HepG2 (cell line): ENCODE data around the gene MSRB3. TPM values are rescaled to one million over a fixed set of nuclear protein-coding genes. Genes with fewer than 3 reads are reported as not detected.

Experiments used
- ATAC-seq: fragments of 200-7000 bp; cut with Tn5 transposase; 3 replicates; pipeline ENCODE4 v1.9.1; 2020; ENCODE audit warnings: mild to moderate bottlenecking, moderate library complexity
- BruUV-seq: library from RNA; stranded (reverse); fragments of 400-500 nt; replicated peaks from 2 replicates; lab custom pipeline; 2021; lab: Mats Ljungman, UMichigan
- CTCF ChIA-PET: fragments of 300-600 bp; formaldehyde crosslinking; extraction: SDS; loops from one replicate; lab custom pipeline; 2021; ENCODE audit warnings: low total read pairs, inconsistent platforms, low intra/inter-chr PET ratio; lab: Yijun Ruan, JAX
- POLR2A ChIA-PET: fragments of 350-600 bp; sonication (Branson Sonifier 250); formaldehyde crosslinking; loops from one replicate; lab custom pipeline; 2020; ENCODE audit warnings: antibody characterized with exemption, inconsistent platforms; lab: Yijun Ruan, JAX
- DNase-seq: peaks from one replicate; pipeline ENCODE4 v3.0.0-alpha.2; 2015; ENCODE audit warnings: low spot score
- FAIRE-seq: peaks from 3 replicates; lab custom pipeline; 2011; peaks lifted over from hg19 to GRCh38; lab: Jason Lieb, UNC
- H2AFZ ChIP-seq: one replicate; pipeline ENCODE4 v1.6.1; 2011; ENCODE audit warnings: low read length, inconsistent platforms
- H3K27ac ChIP-seq: fragments of 300-600 bp; 3 replicates; pipeline ENCODE4 v1.8.0; 2011; ENCODE audit warnings: mixed run types, mild to moderate bottlenecking, mixed read lengths, low read length, inconsistent platforms; ENCODE audit not compliant: insufficient read depth; ENCODE audit errors: extremely low read length
- H3K27me3 ChIP-seq, 2 experiments: fragments of 200-600 bp in 1 of 2; 2 replicates in 1 of 2; 3 replicates in 1 of 2; pipeline versions ENCODE4 v1.6.0 to v1.8.0; 2011; ENCODE audit warnings: low read length in 2 of 2, mild to moderate bottlenecking in 2 of 2, moderate library complexity in 2 of 2, inconsistent platforms in 1 of 2; ENCODE audit not compliant: insufficient read depth in 2 of 2, control insufficient read depth in 1 of 2
- H3K36me3 ChIP-seq, 2 experiments: fragments of 200-600 bp in 1 of 2; replicated peaks in 1 of 2; 2 replicates in 1 of 2; 3 replicates in 1 of 2; pipeline versions ENCODE4 v1.5.1 to v1.8.0; 2011; ENCODE audit warnings: low read length in 2 of 2, inconsistent platforms in 1 of 2; ENCODE audit not compliant: insufficient read depth in 2 of 2, control insufficient read depth in 1 of 2
- H3K4me1 ChIP-seq: 2 replicates; pipeline ENCODE4 v1.5.1; 2012; ENCODE audit warnings: low read length, inconsistent platforms; ENCODE audit not compliant: insufficient read depth
- H3K4me2 ChIP-seq: 2 replicates; pipeline ENCODE4 v1.6.0; 2011; ENCODE audit warnings: low read depth, low read length, inconsistent platforms
- H3K4me3 ChIP-seq, 3 experiments: fragments of 200-600 bp in 1 of 3; sonication (generic), shearing (Covaris generic) in 1 of 3; replicated peaks in 1 of 3; 2 replicates each; pipeline ENCODE4 v1.5.1; 2011 to 2016; ENCODE audit warnings: low read length in 3 of 3, inconsistent platforms in 2 of 3, low read depth in 2 of 3, mild to moderate bottlenecking in 2 of 3, control low read depth in 1 of 3, mixed read lengths in 1 of 3; ENCODE audit not compliant: insufficient read depth in 1 of 3
- H3K79me2 ChIP-seq: one replicate; pipeline ENCODE4 v1.6.1; 2011; ENCODE audit warnings: low read length, inconsistent platforms; ENCODE audit not compliant: insufficient read depth
- H3K9ac ChIP-seq: 2 replicates; pipeline ENCODE4 v1.6.0; 2011; ENCODE audit warnings: mild to moderate bottlenecking, low read depth, low read length, inconsistent platforms; ENCODE audit not compliant: insufficient read depth
- H3K9me3 ChIP-seq: 2 replicates; pipeline ENCODE4 v1.5.1; 2012; ENCODE audit warnings: mild to moderate bottlenecking, low read length
- H4K20me1 ChIP-seq: 2 replicates; pipeline ENCODE4 v1.6.0; 2011; ENCODE audit warnings: inconsistent platforms, mild to moderate bottlenecking, low read length, moderate library complexity; ENCODE audit not compliant: insufficient read depth
- IRX3 ChIP-seq: sonication (generic); formaldehyde crosslinking; IDR thresholded peaks from 2 replicates; pipeline ENCODE4 v1.8.1; 2023; ENCODE audit warnings: mild to moderate bottlenecking, low read depth, missing genetic modification reagents, borderline replicate concordance
- NFYC ChIP-seq: IDR thresholded peaks from 2 replicates; pipeline ENCODE4 v1.6.1; 2016; ENCODE audit warnings: missing genetic modification reagents, missing compliant biosample characterization
- NR2F2 ChIP-seq: IDR thresholded peaks from 2 replicates; pipeline ENCODE4 v1.6.1; 2012; ENCODE audit warnings: low read depth, inconsistent platforms, borderline replicate concordance
- SIN3A ChIP-seq: IDR thresholded peaks from 2 replicates; pipeline ENCODE4 v1.6.1; 2011; ENCODE audit warnings: low read depth, mild to moderate bottlenecking, control low read depth, low read length, borderline replicate concordance
- SMARCC2 ChIP-seq: fragments of 450-650 bp; IDR thresholded peaks from 2 replicates; pipeline ENCODE4 v1.6.1; 2017; ENCODE audit warnings: antibody characterized with exemption, mild to moderate bottlenecking
- TARDBP ChIP-seq: sonication (generic); formaldehyde crosslinking; IDR thresholded peaks from 2 replicates; pipeline ENCODE4 v1.8.0; 2022; ENCODE audit warnings: mild to moderate bottlenecking, missing genetic modification reagents
- ZNF20 ChIP-seq: sonication (generic); formaldehyde crosslinking; IDR thresholded peaks from 2 replicates; pipeline ENCODE4 v1.4.0; 2020; ENCODE audit warnings: mild to moderate bottlenecking, moderate library complexity, missing genetic modification reagents
- WGBS: methylation state at CpG from one replicate; pipeline ENCODE4 v1.1.6; 2017; ENCODE audit warnings: low lambda C conversion rate; 5-methylcytosine and 5-hydroxymethylcytosine counted together
- in situ Hi-C: cut with HindIII; loops from 2 replicates; pipeline ENCODE4 v1.10.0; 2017; ENCODE audit warnings: low pct_unique_long_range_greater_than_20kb; ENCODE audit not compliant: extremely low pct_ligation_motif_present
- intact Hi-C: fragments of 100-400 bp; cut with micrococcal nuclease; formaldehyde crosslinking; loops from one replicate; pipeline ENCODE4 v1.10.0; 2022; ENCODE audit not compliant: unreplicated experiment
- polyA plus RNA-seq, 8 experiments: library from polyadenylated mRNA; depleted of rRNA in 3 of 8; stranded (reverse) in 7 of 8; unstranded in 1 of 8; fragments of >200 nt; fragmentation: Illumina TruSeq in 4 of 8; extraction: Trizol in 4 of 8; gene quantifications; 2 replicates each; pipeline versions ENCODE4 v1.2.1 to v1.2.3, GENCODE V29; 2011 to 2016; ENCODE audit warnings: low read depth in 4 of 8, missing spikeins in 1 of 8, mixed read lengths in 1 of 8; ENCODE audit not compliant: insufficient read depth in 1 of 8
- total RNA-seq, 5 experiments: library from RNA; depleted of rRNA; stranded (reverse); fragments of >200 nt; fragmentation: Illumina TruSeq; extraction: Trizol; gene quantifications; 2 replicates each; pipeline ENCODE4 v1.2.3, GENCODE V29; 2016; ENCODE audit warnings: low read depth in 1 of 5
- TF ChIP-seq, protein P1 (sequence below): sonication (generic); formaldehyde crosslinking; IDR thresholded peaks from 2 replicates; pipeline ENCODE4 v1.4.0; 2020; ENCODE audit warnings: low read depth, mild to moderate bottlenecking, missing genetic modification reagents

The MSRB3 gene
- total and polyA plus RNA-seq, 2 of the 13 experiments (the other 11 are each of a cell fraction or from before 2014, with no cell fraction given) = 1.5 to 1.9 TPM

GRCh38 chr12:65362234-65363031, 84.0 kb downstream of the MSRB3 start:
- BruUV-seq = no TSS peak
- intact Hi-C loops (no loop called here), in situ Hi-C loops (no loop called here)
- H3K36me3 ChIP-seq = no peaks in the 10 kb centered on the region
- DNase-seq (no peak), FAIRE-seq (no peak), ATAC-seq (no peak)
- ChIA-PET CTCF (no interaction called here), POLR2A (no interaction called here)
- H4K20me1 ChIP-seq = no peaks in the 10 kb centered on the region
- H3K4me3 ChIP-seq = no peak overlapping the region
- H2AFZ ChIP-seq = no peak overlapping the region
- H3K4me1 ChIP-seq = no peaks in the 10 kb centered on the region
- TF ChIP-seq NR2F2 (no peak), IRX3 (CRISPR knock-in tag) (no peak), ZNF20 (no peak), TARDBP (CRISPR knock-in tag) (no peak), NFYC (CRISPR knock-in tag) (no peak), SMARCC2 (no peak), SIN3A (no peak)
- TF ChIP-seq, protein P1, sequence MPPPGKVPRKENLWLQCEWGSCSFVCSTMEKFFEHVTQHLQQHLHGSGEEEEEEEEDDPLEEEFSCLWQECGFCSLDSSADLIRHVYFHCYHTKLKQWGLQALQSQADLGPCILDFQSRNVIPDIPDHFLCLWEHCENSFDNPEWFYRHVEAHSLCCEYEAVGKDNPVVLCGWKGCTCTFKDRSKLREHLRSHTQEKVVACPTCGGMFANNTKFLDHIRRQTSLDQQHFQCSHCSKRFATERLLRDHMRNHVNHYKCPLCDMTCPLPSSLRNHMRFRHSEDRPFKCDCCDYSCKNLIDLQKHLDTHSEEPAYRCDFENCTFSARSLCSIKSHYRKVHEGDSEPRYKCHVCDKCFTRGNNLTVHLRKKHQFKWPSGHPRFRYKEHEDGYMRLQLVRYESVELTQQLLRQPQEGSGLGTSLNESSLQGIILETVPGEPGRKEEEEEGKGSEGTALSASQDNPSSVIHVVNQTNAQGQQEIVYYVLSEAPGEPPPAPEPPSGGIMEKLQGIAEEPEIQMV (CRISPR knock-in tag) = no peak
- no peak overlapping the region for H3K27ac ChIP-seq
- no peak overlapping the region for H3K4me2 ChIP-seq
- H3K9ac ChIP-seq = no peak overlapping the region
- H3K27me3 ChIP-seq = no peaks in the 10 kb centered on the region
- 50% methylated on average over 4 of the region's 4 CpGs for WGBS
- H3K9me3 ChIP-seq = no peaks in the 10 kb centered on the region
- no peaks in the 10 kb centered on the region for H3K79me2 ChIP-seq
